SK-N-SH (cell line): ENCODE results near the gene AADACL4.

Source experiments
- CTCF ChIP-seq: fragments of 200-600 bp; sonication (generic); IDR thresholded peaks from 2 replicates; pipeline ENCODE4 v1.6.1; 2017; ENCODE audit warnings: antibody characterized with exemption, mild to moderate bottlenecking, moderate library complexity
- EZH2phosphoT487 ChIP-seq: fragments of 200-600 bp; sonication (generic); IDR thresholded peaks from 2 replicates; pipeline ENCODE4 v1.6.1; 2017; ENCODE audit warnings: low read depth, mixed run types, mild to moderate bottlenecking, antibody characterized with exemption, moderate library complexity, borderline replicate concordance
- POLR2AphosphoS5 ChIP-seq: IDR thresholded peaks from 2 replicates; pipeline ENCODE4 v1.6.1; 2012; ENCODE audit warnings: low read depth, low read length

- TF ChIP-seq EZH2phosphoT487 = no peak
- no peak for TF ChIP-seq CTCF
- TF ChIP-seq POLR2AphosphoS5 = no peak
These were observed 25.7 kb downstream of the AADACL4 start for GRCh38 chr1:12669529-12670068.
